K562 (cell line): Measurements from ENCODE around the gene COQ8A. TPM values are rescaled to one million over a fixed set of nuclear protein-coding genes. Genes with fewer than 3 reads are reported as not detected.

Experiments
- ATAC-seq: fragments of 200-7000 bp; cut with Tn5 transposase; 3 replicates; pipeline ENCODE4 v1.9.1; 2020; ENCODE audit warnings: moderate library complexity
- BruUV-seq: library from RNA; stranded (reverse); fragments of 400-500 nt; replicated peaks from 2 replicates; lab custom pipeline; 2021; lab: Mats Ljungman, UMichigan
- CTCF ChIA-PET: fragments of 300-600 bp; formaldehyde crosslinking; extraction: SDS; loops from one replicate; lab custom pipeline; 2021; ENCODE audit warnings: low intra/inter-chr PET ratio; lab: Yijun Ruan, JAX
- POLR2A ChIA-PET: fragments of 300-600, 350-650 bp; sonication (Branson Sonifier 250); formaldehyde crosslinking; extraction: SDS; loops from one replicate; lab custom pipeline; 2021; ENCODE audit warnings: antibody characterized with exemption, inconsistent platforms; lab: Yijun Ruan, JAX
- DNase-seq, 4 experiments: peaks; one replicate each; pipeline versions ENCODE4 v3.0.0 to v3.0.0-alpha.2; 2011 to 2018; ENCODE audit warnings: low spot score in 3 of 4, mixed read lengths in 3 of 4; ENCODE audit errors: extremely low read depth in 1 of 4
- FAIRE-seq: peaks from 2 replicates; lab custom pipeline; 2011; peaks lifted over from hg19 to GRCh38; lab: Jason Lieb, UNC
- H2AFZ ChIP-seq: 2 replicates; pipeline ENCODE4 v1.6.0; 2011; ENCODE audit warnings: low read depth, low read length, control low read depth, inconsistent platforms
- H3K27ac ChIP-seq: fragments of 200-600 bp; 3 replicates; pipeline ENCODE4 v1.8.0; 2011; ENCODE audit warnings: low read depth, mild to moderate bottlenecking, control low read depth, inconsistent platforms, low read length, moderate library complexity, mixed read lengths; ENCODE audit errors: extremely low read depth
- H3K27me3 ChIP-seq, 2 experiments: fragments of 300-600 bp in 1 of 2; 2 replicates in 1 of 2; 3 replicates in 1 of 2; pipeline versions ENCODE4 v1.6.0 to v1.8.0; 2011; ENCODE audit warnings: inconsistent platforms in 2 of 2, low read length in 2 of 2, mild to moderate bottlenecking in 1 of 2, mixed read lengths in 1 of 2, moderate library complexity in 1 of 2; ENCODE audit not compliant: control insufficient read depth in 2 of 2, insufficient read depth in 2 of 2
- H3K36me3 ChIP-seq: fragments of 300-600 bp; 3 replicates; pipeline ENCODE4 v1.8.0; 2011; ENCODE audit warnings: mild to moderate bottlenecking, low read length, inconsistent platforms; ENCODE audit not compliant: control insufficient read depth, insufficient read depth
- H3K4me1 ChIP-seq, 2 experiments: fragments of 200-600 bp in 1 of 2; replicated peaks in 1 of 2; 2 replicates in 1 of 2; 3 replicates in 1 of 2; pipeline versions ENCODE4 v1.5.1 to v1.8.0; 2011; ENCODE audit warnings: inconsistent platforms in 2 of 2, low read length in 2 of 2, mild to moderate bottlenecking in 1 of 2, mixed read lengths in 1 of 2, moderate library complexity in 1 of 2; ENCODE audit not compliant: control insufficient read depth in 2 of 2, insufficient read depth in 2 of 2
- H3K4me2 ChIP-seq: 2 replicates; pipeline ENCODE4 v1.6.1; 2011; ENCODE audit warnings: low read length, control low read depth, inconsistent platforms, mixed read lengths; ENCODE audit not compliant: insufficient read depth
- H3K4me3 ChIP-seq: fragments of 200-600 bp; sonication (generic), shearing (Covaris generic); 2 replicates; pipeline ENCODE4 v1.5.1; 2016; ENCODE audit warnings: control low read depth, inconsistent platforms
- H3K79me2 ChIP-seq: fragments of 200-600 bp; 3 replicates; pipeline ENCODE4 v1.8.0; 2011; ENCODE audit warnings: low read length, inconsistent platforms; ENCODE audit not compliant: control insufficient read depth, insufficient read depth
- H3K9ac ChIP-seq, 2 experiments: 2 replicates each; pipeline versions ENCODE4 v1.6.0 to v1.6.1; 2011; ENCODE audit warnings: low read depth in 2 of 2, low read length in 2 of 2, control low read depth in 1 of 2, inconsistent platforms in 1 of 2, mild to moderate bottlenecking in 1 of 2, mixed read lengths in 1 of 2; ENCODE audit not compliant: insufficient read depth in 1 of 2
- H3K9me1 ChIP-seq: one replicate; pipeline ENCODE4 v1.6.0; 2011; ENCODE audit warnings: inconsistent platforms, mild to moderate bottlenecking, low read length, moderate library complexity; ENCODE audit not compliant: control insufficient read depth, insufficient read depth
- H3K9me3 ChIP-seq: replicated peaks from 2 replicates; pipeline ENCODE4 v1.5.1; 2011; ENCODE audit warnings: low read depth, low read length, inconsistent platforms; ENCODE audit not compliant: control insufficient read depth, insufficient read depth
- H4K20me1 ChIP-seq: replicated peaks from 2 replicates; pipeline ENCODE4 v1.6.1; 2011; ENCODE audit warnings: low read length, inconsistent platforms, mixed read lengths; ENCODE audit not compliant: control insufficient read depth, insufficient read depth
- CBX2 ChIP-seq: fragments of 200-600 bp; sonication (generic); IDR thresholded peaks from one replicate; pipeline ENCODE4 v1.6.1; 2012; ENCODE audit warnings: mild to moderate bottlenecking, low read length, inconsistent platforms; ENCODE audit not compliant: insufficient read depth, poor library complexity, severe bottlenecking
- FOXA3 ChIP-seq, 2 experiments: fragments of 450-650 bp in 1 of 2; sonication (generic) in 1 of 2; formaldehyde crosslinking; IDR thresholded peaks in 1 of 2; conservative IDR thresholded peaks in 1 of 2; 2 replicates each; pipeline versions ENCODE4 v1.4.0 to v1.8.0; 2020 to 2022; ENCODE audit warnings: mild to moderate bottlenecking in 2 of 2, missing genetic modification reagents in 1 of 2
- HNRNPUL1 ChIP-seq: fragments of 200-400 bp; formaldehyde crosslinking; IDR thresholded peaks from 2 replicates; pipeline ENCODE4 v1.6.1; 2017; ENCODE audit warnings: low read length
- HSF4 ChIP-seq: fragments of 250-450 bp; sonication (Bioruptor Pico); IDR thresholded peaks from 2 replicates; pipeline ENCODE4 v2.1.2; 2022; ENCODE audit warnings: mild to moderate bottlenecking, moderate library complexity, borderline replicate concordance
- MYBL2 ChIP-seq, 2 experiments: fragments of 450-650 bp in 1 of 2; sonication (generic) in 1 of 2; formaldehyde crosslinking in 1 of 2; IDR thresholded peaks; 2 replicates each; pipeline versions ENCODE4 v1.6.1 to v1.8.1; 2017 to 2022; ENCODE audit warnings: borderline replicate concordance in 1 of 2, inconsistent platforms in 1 of 2, low read depth in 1 of 2, mild to moderate bottlenecking in 1 of 2, missing genetic modification reagents in 1 of 2, moderate library complexity in 1 of 2
- PHB2 ChIP-seq: fragments of 450-650 bp; IDR thresholded peaks from 2 replicates; pipeline ENCODE4 v1.6.1; 2017; ENCODE audit warnings: low read depth
- PHF21A ChIP-seq: fragments of 450-650 bp; IDR thresholded peaks from 2 replicates; pipeline ENCODE4 v1.6.1; 2017; ENCODE audit warnings: low read depth, borderline replicate concordance
- PREB ChIP-seq: sonication (generic); formaldehyde crosslinking; IDR thresholded peaks from 2 replicates; pipeline ENCODE4 v1.8.1; 2023; ENCODE audit warnings: mild to moderate bottlenecking, missing genetic modification reagents
- ZNF551 ChIP-seq: fragments of 250-450 bp; sonication (Bioruptor Pico); IDR thresholded peaks from 2 replicates; pipeline ENCODE4 v1.5.0; 2021; ENCODE audit warnings: mild to moderate bottlenecking, moderate library complexity
- WGBS: fragments of 100-300 bp; shearing (Covaris generic); methylation state at CpG from one replicate; pipeline ENCODE4 v1.1.6; 2016; ENCODE audit warnings: low coverage, mixed read lengths; ENCODE audit not compliant: insufficient coverage; ENCODE audit errors: missing lambda C conversion rate; 5-methylcytosine and 5-hydroxymethylcytosine counted together
- in situ Hi-C: fragments of 300-500 bp; cut with MboI; formaldehyde crosslinking; loops from 4 replicates; pipeline ENCODE4 v1.15.0; 2018; ENCODE audit warnings: inconsistent platforms, mixed read lengths
- intact Hi-C: fragments of 100-400 bp; cut with micrococcal nuclease; formaldehyde crosslinking; loops from 2 replicates; pipeline ENCODE4 v1.14.2; 2022
- polyA plus RNA-seq, 8 experiments: library from polyadenylated mRNA; depleted of rRNA in 4 of 8; stranded (reverse) in 5 of 8; unstranded in 3 of 8; fragments of >200 nt; fragmentation: Nextera tagmentation in 2 of 8; fragmentation: Illumina TruSeq in 1 of 8; extraction: Ambion mirVana in 2 of 8; extraction: Trizol in 1 of 8; gene quantifications; 2 replicates each; pipeline versions ENCODE4 v1.2.1 to v1.2.3, GENCODE V29; 2011 to 2014; ENCODE audit warnings: inconsistent platforms in 1 of 8, missing spikeins in 1 of 8
- total RNA-seq, 7 experiments: library from RNA; depleted of rRNA in 6 of 7; stranded (reverse); fragments of >200 nt in 6 of 7; fragmentation: Illumina TruSeq in 2 of 7; extraction: Trizol in 2 of 7; gene quantifications; 2 replicates each; pipeline versions ENCODE4 v1.2.1 to v1.2.3, GENCODE V29; 2011 to 2021; ENCODE audit warnings: low replicate concordance in 1 of 7
- TF ChIP-seq, protein P1 (sequence below): fragments of 250-450 bp; sonication (Bioruptor Pico); IDR thresholded peaks from 2 replicates; pipeline ENCODE4 v1.4.0; 2020; ENCODE audit warnings: mild to moderate bottlenecking, moderate library complexity

Gene COQ8A
- total and polyA plus RNA-seq, 9 of the 15 experiments (the other 6 are each of a cell fraction or from before 2014, with no cell fraction given) = 2.6 to 54.3 (median 32.4) TPM

GRCh38 chr1:227033880-227034279 is 93.8 kb downstream of the COQ8A start:
- ChIA-PET CTCF (no interaction called here), POLR2A (no interaction called here)
- TF ChIP-seq, protein P1, sequence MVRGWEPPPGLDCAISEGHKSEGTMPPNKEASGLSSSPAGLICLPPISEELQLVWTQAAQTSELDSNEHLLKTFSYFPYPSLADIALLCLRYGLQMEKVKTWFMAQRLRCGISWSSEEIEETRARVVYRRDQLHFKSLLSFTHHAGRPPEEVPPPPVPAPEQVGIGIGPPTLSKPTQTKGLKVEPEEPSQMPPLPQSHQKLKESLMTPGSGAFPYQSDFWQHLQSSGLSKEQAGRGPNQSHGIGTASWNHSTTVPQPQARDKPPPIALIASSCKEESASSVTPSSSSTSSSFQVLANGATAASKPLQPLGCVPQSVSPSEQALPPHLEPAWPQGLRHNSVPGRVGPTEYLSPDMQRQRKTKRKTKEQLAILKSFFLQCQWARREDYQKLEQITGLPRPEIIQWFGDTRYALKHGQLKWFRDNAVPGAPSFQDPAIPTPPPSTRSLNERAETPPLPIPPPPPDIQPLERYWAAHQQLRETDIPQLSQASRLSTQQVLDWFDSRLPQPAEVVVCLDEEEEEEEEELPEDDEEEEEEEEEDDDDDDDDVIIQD (CRISPR knock-in tag) = no peak
- TF ChIP-seq MYBL2 (IDR thresholded peaks at IDR 0.05; ENCODE audit: low read depth) (no peak), MYBL2 (CRISPR knock-in tag; IDR thresholded peaks at IDR 0.05; ENCODE audit: borderline replicate concordance) (no peak), FOXA3 (CRISPR knock-in tag; conservative IDR thresholded peaks at IDR 0.05 in 1 of 2, IDR thresholded peaks at IDR 0.05 in 1 of 2) (no peak), ZNF551 (CRISPR knock-in tag) (no peak), PHF21A (no peak), PREB (no peak), PHB2 (no peak), HNRNPUL1 (no peak), CBX2 (no peak), HSF4 (CRISPR knock-in tag) (no peak)

More at GRCh38 chr1:227033880-227034279, 93.8 kb downstream of the COQ8A start:
- Histone ChIP-seq H4K20me1 (no peaks in the 10 kb centered on the region), H3K9ac (no peak overlapping the region), H3K36me3 (peaks cover 73% of the 10 kb centered on the region), H2AFZ (no peak overlapping the region), H3K27ac (no peak overlapping the region), H3K4me1 (no peaks in the 10 kb centered on the region), H3K4me3 (no peak overlapping the region), H3K9me3 (no peaks in the 10 kb centered on the region), H3K4me2 (no peak overlapping the region), H3K9me1 (no peaks in the 10 kb centered on the region), H3K79me2 (no peaks in the 10 kb centered on the region), H3K27me3 (no peaks in the 10 kb centered on the region)
- 83% methylated on average over 2 of the region's 2 CpGs for WGBS
- in situ Hi-C loops = no loop called here
- intact Hi-C loops = no loop called here
- DNase-seq = no peak
- no peak for FAIRE-seq
- ATAC-seq = no peak
- no TSS peak for BruUV-seq
